Thoracic aorta (tissue), 2 donors: Measurements from ENCODE around the gene GFPT2. TPM values are rescaled to one million over a fixed set of nuclear protein-coding genes. Genes with fewer than 3 reads are reported as not detected.

Source experiments
- ATAC-seq: fragments of 150-250 bp; one replicate; pipeline ENCODE4 v1.8.0; 2017; ENCODE audit warnings: low read depth; ENCODE audit not compliant: insufficient number of reproducible peaks, low FRiP score
- DNase-seq: peaks from one replicate; pipeline ENCODE4 v3.0.0-alpha.2; 2020; ENCODE audit warnings: low spot score
- H3K27ac ChIP-seq, 2 donors: fragments of 200-600 bp; sonication (generic); 1 replicate in 1 of 2; 2 replicates in 1 of 2; pipeline ENCODE4 v1.5.1; 2016; ENCODE audit warnings: mild to moderate bottlenecking in 2 of 2, moderate library complexity in 2 of 2
- H3K27me3 ChIP-seq: fragments of 200-600 bp; sonication (generic); replicated peaks from 2 replicates; pipeline ENCODE4 v1.6.0; 2016; ENCODE audit warnings: mild to moderate bottlenecking; ENCODE audit not compliant: insufficient read depth
- H3K36me3 ChIP-seq: fragments of 200-600 bp; sonication (generic); one replicate; pipeline ENCODE4 v1.5.1; 2016
- H3K4me1 ChIP-seq, 2 donors: fragments of 200-600 bp; sonication (generic); 1 replicate in 1 of 2; 2 replicates in 1 of 2; pipeline versions ENCODE4 v1.5.1 to v1.6.0; 2016; ENCODE audit warnings: low read depth in 2 of 2, mild to moderate bottlenecking in 1 of 2; ENCODE audit not compliant: control insufficient read depth in 1 of 2
- H3K4me3 ChIP-seq: fragments of 200-600 bp; sonication (generic); 2 replicates; pipeline ENCODE4 v1.5.1; 2016; ENCODE audit warnings: mild to moderate bottlenecking
- H3K9me3 ChIP-seq: fragments of 200-600 bp; sonication (generic); 2 replicates; pipeline ENCODE4 v1.5.1; 2016
- total RNA-seq, 2 donors: library from RNA; depleted of rRNA; stranded (reverse); fragments of >200 nt; gene quantifications; one replicate each; pipeline versions ENCODE4 v1.1.0 to v1.2.3, GENCODE V29; 2016
- TF ChIP-seq, protein P1 (sequence below): fragments of 200-600 bp; sonication (generic); IDR thresholded peaks from one replicate; pipeline ENCODE4 v1.5.1; 2019; ENCODE audit warnings: antibody characterized with exemption

Gene GFPT2
- total RNA-seq, 2 donors from 2014 or later = 32.1 to 136 TPM

GRCh38 chr5:180291234-180291940 is 61.7 kb downstream of the GFPT2 start:
- Histone ChIP-seq H3K27ac (no peak overlapping the region), H3K36me3 (no peaks in the 10 kb centered on the region), H3K4me1 (peaks cover 8 to 22% of the 10 kb centered on the region in 2 donors), H3K9me3 (no peaks in the 10 kb centered on the region), H3K27me3 (no peaks in the 10 kb centered on the region), H3K4me3 (peak overlapping the region; percentile 85)
- TF ChIP-seq, protein P1, sequence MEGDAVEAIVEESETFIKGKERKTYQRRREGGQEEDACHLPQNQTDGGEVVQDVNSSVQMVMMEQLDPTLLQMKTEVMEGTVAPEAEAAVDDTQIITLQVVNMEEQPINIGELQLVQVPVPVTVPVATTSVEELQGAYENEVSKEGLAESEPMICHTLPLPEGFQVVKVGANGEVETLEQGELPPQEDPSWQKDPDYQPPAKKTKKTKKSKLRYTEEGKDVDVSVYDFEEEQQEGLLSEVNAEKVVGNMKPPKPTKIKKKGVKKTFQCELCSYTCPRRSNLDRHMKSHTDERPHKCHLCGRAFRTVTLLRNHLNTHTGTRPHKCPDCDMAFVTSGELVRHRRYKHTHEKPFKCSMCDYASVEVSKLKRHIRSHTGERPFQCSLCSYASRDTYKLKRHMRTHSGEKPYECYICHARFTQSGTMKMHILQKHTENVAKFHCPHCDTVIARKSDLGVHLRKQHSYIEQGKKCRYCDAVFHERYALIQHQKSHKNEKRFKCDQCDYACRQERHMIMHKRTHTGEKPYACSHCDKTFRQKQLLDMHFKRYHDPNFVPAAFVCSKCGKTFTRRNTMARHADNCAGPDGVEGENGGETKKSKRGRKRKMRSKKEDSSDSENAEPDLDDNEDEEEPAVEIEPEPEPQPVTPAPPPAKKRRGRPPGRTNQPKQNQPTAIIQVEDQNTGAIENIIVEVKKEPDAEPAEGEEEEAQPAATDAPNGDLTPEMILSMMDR = no peak
- no peak for DNase-seq
- peak; percentile 7 for ATAC-seq

- ATAC-seq = no peak
- H3K9me3 ChIP-seq = no peaks in the 10 kb centered on the region
- DNase-seq = no peak
- no peak overlapping the region for H3K27ac ChIP-seq
- H3K36me3 ChIP-seq = no peaks in the 10 kb centered on the region
- H3K4me3 ChIP-seq = peak overlapping the region; percentile 85
- TF ChIP-seq, protein P1 = no peak
- peaks cover 8 to 22% of the 10 kb centered on the region in 2 donors for H3K4me1 ChIP-seq
- H3K27me3 ChIP-seq = no peaks in the 10 kb centered on the region
These were observed 62.4 kb downstream of the GFPT2 start for GRCh38 chr5:180290568-180291233.

DNA sequence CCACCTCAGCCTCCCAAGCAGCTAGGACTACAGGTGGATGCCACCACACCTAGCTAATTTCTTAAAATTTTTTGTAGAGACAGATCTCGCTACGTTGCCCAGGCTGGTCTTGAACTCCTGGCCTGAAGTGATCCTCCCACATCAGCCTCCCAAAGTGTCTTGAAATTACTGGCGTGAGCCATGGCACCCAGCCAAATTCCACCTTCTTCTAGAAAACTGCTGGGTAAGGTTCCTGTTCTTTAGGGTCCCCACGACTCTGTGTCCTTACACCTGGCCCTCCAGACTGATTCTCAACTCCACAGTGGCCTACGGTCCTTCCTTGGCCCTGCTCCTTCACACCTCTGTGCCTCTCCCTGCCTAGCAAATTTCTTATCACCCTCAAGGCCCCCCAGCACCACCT is 63.2 kb downstream of the GFPT2 start:
- no peak overlapping the region for H3K27ac ChIP-seq
- H3K9me3 ChIP-seq = no peaks in the 10 kb centered on the region
- TF ChIP-seq, protein P1 = no peak
- H3K4me3 ChIP-seq = no peak overlapping the region
- H3K4me1 ChIP-seq = peaks cover 8 to 22% of the 10 kb centered on the region in 2 donors
- no peak for DNase-seq
- H3K36me3 ChIP-seq = no peaks in the 10 kb centered on the region
- ATAC-seq = no peak
- H3K27me3 ChIP-seq = no peaks in the 10 kb centered on the region

DNA sequence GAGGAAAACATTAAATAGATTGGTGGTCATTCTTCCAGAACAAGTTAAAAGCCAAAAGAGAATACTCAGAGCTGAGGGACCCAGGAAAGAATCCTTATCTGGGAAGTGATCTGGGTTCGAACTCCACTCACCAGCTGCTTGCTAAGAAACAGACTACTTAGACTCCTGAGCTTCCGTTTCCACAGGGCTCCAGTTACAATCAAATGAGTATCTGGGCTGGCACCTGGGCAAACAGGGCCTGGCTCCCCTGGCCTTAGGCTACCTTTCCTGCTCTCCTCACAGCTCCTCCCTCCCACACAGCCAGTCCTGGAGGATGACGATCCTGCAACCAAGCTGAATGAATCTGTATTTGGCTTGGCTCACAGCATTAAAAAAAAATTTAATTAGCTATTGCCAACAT is 63.7 kb downstream of the GFPT2 start:
- no peak for ATAC-seq
- TF ChIP-seq, protein P1 = no peak
- no peaks in the 10 kb centered on the region for H3K27me3 ChIP-seq

GRCh38 chr5:180287868-180288267 is 65.3 kb downstream of the GFPT2 start:
- TF ChIP-seq, protein P1 = no peak
- no peaks in the 10 kb centered on the region for H3K27me3 ChIP-seq
- ATAC-seq = no peak
- peaks cover 4 to 16% of the 10 kb centered on the region in 2 donors for H3K4me1 ChIP-seq
- DNase-seq = no peak
- no peak overlapping the region for H3K4me3 ChIP-seq
- no peaks in the 10 kb centered on the region for H3K36me3 ChIP-seq
- H3K9me3 ChIP-seq = no peaks in the 10 kb centered on the region
- H3K27ac ChIP-seq = no peak overlapping the region

More for the DNA sequence above, 63.7 kb downstream of the GFPT2 start:
- H3K9me3 ChIP-seq = no peaks in the 10 kb centered on the region
- no peak overlapping the region for H3K4me3 ChIP-seq
- H3K4me1 ChIP-seq = peaks cover 8 to 22% of the 10 kb centered on the region in 2 donors
- H3K27ac ChIP-seq = no peak overlapping the region
- DNase-seq = no peak
- H3K36me3 ChIP-seq = no peaks in the 10 kb centered on the region
